Pancreas (tissue), 10 donors: ENCODE measurements around the gene SCAMP3. TPM values are rescaled to one million over a fixed set of nuclear protein-coding genes. Genes with fewer than 3 reads are reported as not detected.

Experiments used
- ATAC-seq, 4 donors: fragments of 200-7000 bp; cut with Tn5 transposase; one replicate each; pipeline versions ENCODE4 v1.8.0 to v1.9.1; 2020; ENCODE audit warnings: mild to moderate bottlenecking in 4 of 4, moderate library complexity in 4 of 4
- DNase-seq, 6 donors: peaks; one replicate each; pipeline ENCODE4 v3.0.0-alpha.2; 2020
- FAIRE-seq: peaks from 2 replicates; lab custom pipeline; 2012; peaks lifted over from hg19 to GRCh38; lab: Jason Lieb, UNC
- H3K27ac ChIP-seq, 4 donors: fragments of 200-600 bp; sonication (generic); 1 replicate in 3 of 4; 2 replicates in 1 of 4; pipeline versions ENCODE4 v1.5.0 to v1.8.0; 2020
- H3K27me3 ChIP-seq, 4 donors: fragments of 200-600 bp; one replicate each; pipeline ENCODE4 v1.8.0; 2021
- H3K36me3 ChIP-seq, 3 donors: fragments of 200-600 bp; sonication (generic) in 1 of 3; one replicate each; pipeline versions ENCODE4 v1.5.0 to v1.8.0; 2020 to 2021
- H3K4me1 ChIP-seq, 3 donors: fragments of 200-600 bp; one replicate each; pipeline ENCODE4 v1.8.0; 2021
- H3K4me3 ChIP-seq, 4 donors: fragments of 200-600 bp; sonication (generic) in 2 of 4; one replicate each; pipeline versions ENCODE4 v1.5.0 to v1.8.0; 2020 to 2021
- H3K9me3 ChIP-seq, 4 donors: fragments of 200-600 bp; one replicate each; pipeline ENCODE4 v1.8.0; 2021
- CTCF ChIP-seq, 4 donors: fragments of 200-600 bp; sonication (generic) in 3 of 4; IDR thresholded peaks; one replicate each; pipeline versions ENCODE4 v1.5.0 to v1.8.0; 2021; ENCODE audit warnings: antibody characterized with exemption in 4 of 4
- WGBS, 2 donors: extraction: QIAGEN DNeasy Blood & Tissue Kit; methylation state at CpG; one replicate each; pipeline ENCODE4 v1.1.7; 2013; 5-methylcytosine and 5-hydroxymethylcytosine counted together
- intact Hi-C, 3 donors: fragments of 100-400 bp; cut with DNase I; formaldehyde crosslinking; loops; one replicate each; pipeline versions ENCODE4 v1.11.1 to v1.14.2; 2022
- polyA plus RNA-seq, 2 donors: library from polyadenylated mRNA; stranded (reverse); fragments of 200-250 nt; gene quantifications; one replicate each; pipeline ENCODE4 v1.2.3, GENCODE V29; 2013
- total RNA-seq, 6 donors: library from RNA; stranded (reverse); fragmentation: NEBNext Ultra II Directional in 4 of 6; extraction: Animal tissue kit (Norgen Biotek cat#: 25700) in 4 of 6; gene quantifications; one replicate each; pipeline versions ENCODE4 v1.2.1 to v1.2.4, GENCODE V29; 2021 to 2023
- donor health status: healthy with polysubstance abuse.
- donor health status: DM: no; HTN: no; CAD: no; lungs with moderate emphysema.
- donor health status: DM: no; HTN: no; CAD: no.
- donor health status: control.
- donor health status: control.
- donor health status: Bipolar disorder and iron deficiency.
- donor health status: DM: yes; HTN: yes; CAD: no.
- donor health status: DM: no; HTN: no; CAD: no.
- donor health status: DM: no; HTN: no; CAD: no.
- donor health status: DM: yes; HTN: yes; CAD: no.

The SCAMP3 gene
- total and polyA plus RNA-seq, 8 donors, result 25.1 to 55.5 (median 28.8) TPM

DNA sequence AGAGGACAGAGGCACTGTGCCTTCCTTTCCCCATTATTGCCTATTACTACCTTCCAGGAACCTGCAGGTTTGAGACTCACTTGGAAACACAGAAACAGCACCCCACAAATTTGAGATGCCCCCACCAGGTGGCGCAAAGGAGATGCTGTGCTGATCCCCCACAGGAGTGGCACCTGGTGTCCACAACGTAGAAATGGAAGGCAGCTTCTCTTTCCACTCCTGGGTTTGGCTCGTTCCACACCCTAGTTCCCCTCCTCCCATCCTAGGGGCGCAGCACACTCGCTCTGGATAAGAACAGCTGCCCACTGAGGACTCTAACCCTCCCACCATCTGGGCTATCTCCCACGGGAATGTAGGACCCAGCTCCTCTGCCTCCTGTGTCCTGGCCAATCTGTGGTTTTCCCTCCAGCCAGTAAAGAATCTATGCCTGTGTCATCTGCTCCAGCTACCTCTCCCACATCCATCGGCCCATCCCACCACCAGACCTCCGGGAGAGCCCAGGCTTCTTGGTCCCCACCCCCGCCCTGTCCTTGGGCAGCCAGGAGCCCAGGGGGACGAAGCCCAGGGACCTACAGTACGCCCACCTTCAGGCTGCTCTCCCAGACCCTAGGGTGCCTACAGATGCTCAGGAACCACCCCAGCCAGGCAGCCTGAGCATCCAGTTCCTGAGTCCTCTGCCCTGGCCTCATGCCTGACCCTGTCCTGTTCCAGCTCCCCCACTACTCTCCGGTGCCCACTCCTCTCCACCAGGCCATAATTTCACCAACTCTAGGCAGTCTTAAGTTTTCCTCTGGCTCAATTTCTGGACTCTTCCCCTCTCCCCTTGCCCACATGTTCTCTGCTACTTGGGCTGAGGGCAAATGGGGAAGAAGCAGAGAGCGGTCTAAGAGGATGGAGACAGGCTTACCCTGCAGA lies 55.0 kb downstream of the SCAMP3 start:
- WGBS, 2 donors, result 22 to 24% methylated on average over 13 of the region's 13 CpGs
- Histone ChIP-seq H3K4me1 (peaks cover 0 to 15% (median 0%) of the 10 kb centered on the region in 3 donors), H3K27me3 (no peaks in the 10 kb centered on the region), H3K4me3 (peak overlapping the region in 1 of 4 donors; percentile 17), H3K36me3 (no peaks in the 10 kb centered on the region), H3K9me3 (no peaks in the 10 kb centered on the region), H3K27ac (peak overlapping the region; percentile 6 to 98 (median 96))
- no peak for FAIRE-seq
- TF ChIP-seq CTCF (IDR thresholded peaks at IDR 0.05), result peak; percentile 63 to 74 (median 68)
- intact Hi-C loops, result no loop called here
- peak; percentile 68 to 90 (median 82) for DNase-seq
- peak; percentile 29 to 59 (median 56) for ATAC-seq

Other genes with a start within 250 kb of the SCAMP3 start
- gene DCST2, start 228.6 kb downstream of the SCAMP3 start, total RNA-seq, result under 1 TPM; 0.12 to 0.94 (median 0.22) TPM
- 1 to 10 TPM; 3.9 to 5.1 TPM for gene DCST2, start 228.6 kb downstream of the SCAMP3 start, polyA plus RNA-seq
- gene DCST1, start 228.5 kb downstream of the SCAMP3 start, total RNA-seq, result under 1 TPM in 1 of 6 donors, not detected in 5; 0.14 TPM
- gene DCST1, start 228.5 kb downstream of the SCAMP3 start, polyA plus RNA-seq, result not detected
- 10 to 100 TPM; 23.7 to 37.6 (median 33.2) TPM for gene ADAM15, start 211.0 kb downstream of the SCAMP3 start, total RNA-seq
- 100 to 1,000 TPM; 114 to 125 TPM for gene ADAM15, start 211.0 kb downstream of the SCAMP3 start, polyA plus RNA-seq
- 1 to 10 TPM; 2.1 to 5.6 (median 3.1) TPM for gene EFNA4, start 198.6 kb downstream of the SCAMP3 start, total RNA-seq
- 1 to 10 TPM; 6.0 to 6.2 TPM for gene EFNA4, start 198.6 kb downstream of the SCAMP3 start, polyA plus RNA-seq
- 1 to 10 TPM in 2 of 6 donors, under 1 TPM in 4; 0.52 to 1.2 (median 0.70) TPM for gene EFNA3, start 183.5 kb downstream of the SCAMP3 start, total RNA-seq
- under 1 TPM; 0.72 to 0.99 TPM for gene EFNA3, start 183.5 kb downstream of the SCAMP3 start, polyA plus RNA-seq
- 10 to 100 TPM; 19.5 to 45.9 (median 30.4) TPM for gene EFNA1, start 134.5 kb downstream of the SCAMP3 start, total RNA-seq
- 10 to 100 TPM; 47.9 to 91.7 TPM for gene EFNA1, start 134.5 kb downstream of the SCAMP3 start, polyA plus RNA-seq
- gene SLC50A1, start 126.5 kb downstream of the SCAMP3 start, total RNA-seq, result 10 to 100 TPM; 18.7 to 33.3 (median 26.2) TPM
- gene SLC50A1, start 126.5 kb downstream of the SCAMP3 start, polyA plus RNA-seq, result 10 to 100 TPM; 32.8 to 33.0 TPM
- 10 to 100 TPM; 39.4 to 46.5 (median 42.3) TPM for gene DPM3, start 121.8 kb downstream of the SCAMP3 start, total RNA-seq
- 100 to 1,000 TPM; 211 to 227 TPM for gene DPM3, start 121.8 kb downstream of the SCAMP3 start, polyA plus RNA-seq
- 100 to 1,000 TPM in 4 of 6 donors, 10 to 100 TPM in 2; 91.8 to 119 (median 102) TPM for gene KRTCAP2, start 89.1 kb downstream of the SCAMP3 start, total RNA-seq
- gene KRTCAP2, start 89.1 kb downstream of the SCAMP3 start, polyA plus RNA-seq, result 100 to 1,000 TPM; 182 to 238 TPM
- gene TRIM46, start 88.5 kb downstream of the SCAMP3 start, total RNA-seq, result under 1 TPM; 0.19 to 0.59 (median 0.33) TPM
- 1 to 10 TPM; 1.2 to 4.1 TPM for gene TRIM46, start 88.5 kb downstream of the SCAMP3 start, polyA plus RNA-seq
- gene THBS3, start 54.5 kb downstream of the SCAMP3 start, total RNA-seq, result 10 to 100 TPM in 5 of 6 donors, 1 to 10 TPM in 1; 9.9 to 31.1 (median 14.6) TPM
- gene THBS3, start 54.5 kb downstream of the SCAMP3 start, polyA plus RNA-seq, result 10 to 100 TPM; 69.1 to 78.6 TPM
- gene MTX1, start 53.7 kb downstream of the SCAMP3 start, total RNA-seq, result 10 to 100 TPM; 10.7 to 18.4 (median 15.7) TPM
- 10 to 100 TPM; 34.3 to 36.8 TPM for gene MTX1, start 53.7 kb downstream of the SCAMP3 start, polyA plus RNA-seq
- gene ENTREP3, start 6.9 kb downstream of the SCAMP3 start, total RNA-seq, result 10 to 100 TPM in 2 of 6 donors, 1 to 10 TPM in 4; 6.7 to 14.4 (median 8.5) TPM
- gene ENTREP3, start 6.9 kb downstream of the SCAMP3 start, polyA plus RNA-seq, result 10 to 100 TPM in 1 of 2 donors, 1 to 10 TPM in 1; 7.9 to 11.1 TPM
- 10 to 100 TPM; 15.7 to 39.6 (median 18.7) TPM for gene CLK2, start 11.1 kb upstream of the SCAMP3 start, total RNA-seq
- gene CLK2, start 11.1 kb upstream of the SCAMP3 start, polyA plus RNA-seq, result 10 to 100 TPM; 81.1 to 89.4 TPM
- 1 to 10 TPM in 4 of 6 donors, under 1 TPM in 2; 0.66 to 2.6 (median 1.4) TPM for gene HCN3, start 15.1 kb upstream of the SCAMP3 start, total RNA-seq
- gene HCN3, start 15.1 kb upstream of the SCAMP3 start, polyA plus RNA-seq, result 10 to 100 TPM in 1 of 2 donors, 1 to 10 TPM in 1; 4.8 to 12.0 TPM
- under 1 TPM in 1 of 6 donors, not detected in 5; 0.22 TPM for gene PKLR, start 39.1 kb upstream of the SCAMP3 start, total RNA-seq
- under 1 TPM in 1 of 2 donors, not detected in 1; 0.19 TPM for gene PKLR, start 39.1 kb upstream of the SCAMP3 start, polyA plus RNA-seq
- 10 to 100 TPM; 48.7 to 78.9 (median 66.2) TPM for gene FDPS, start 46.5 kb upstream of the SCAMP3 start, total RNA-seq
- 100 to 1,000 TPM in 1 of 2 donors, 10 to 100 TPM in 1; 75.1 to 151 TPM for gene FDPS, start 46.5 kb upstream of the SCAMP3 start, polyA plus RNA-seq
- gene RUSC1, start 58.5 kb upstream of the SCAMP3 start, total RNA-seq, result 10 to 100 TPM in 4 of 6 donors, 1 to 10 TPM in 2; 9.2 to 19.2 (median 11.6) TPM
- 10 to 100 TPM; 23.0 to 47.2 TPM for gene RUSC1, start 58.5 kb upstream of the SCAMP3 start, polyA plus RNA-seq